NCI-H460 (cell line): ENCODE data around the gene ICAM4. TPM values are rescaled to one million over a fixed set of nuclear protein-coding genes. Genes with fewer than 3 reads are reported as not detected.
A peak's percentile ranks its signal among the peaks of the same experiment; 100 is the strongest.

Source experiments
- DNase-seq: peaks from one replicate; pipeline ENCODE4 v3.0.0-alpha.2; 2016; ENCODE audit warnings: low read depth; ENCODE audit errors: extremely low read depth
- total RNA-seq: library from RNA; depleted of rRNA; stranded (reverse); fragments of >200 nt; shearing (Covaris generic); gene quantifications from 2 replicates; pipeline ENCODE4 v1.2.3, GENCODE V29; 2014

Gene ICAM4
- total RNA-seq, 1 experiment from 2014 or later, result not detected

DNA sequence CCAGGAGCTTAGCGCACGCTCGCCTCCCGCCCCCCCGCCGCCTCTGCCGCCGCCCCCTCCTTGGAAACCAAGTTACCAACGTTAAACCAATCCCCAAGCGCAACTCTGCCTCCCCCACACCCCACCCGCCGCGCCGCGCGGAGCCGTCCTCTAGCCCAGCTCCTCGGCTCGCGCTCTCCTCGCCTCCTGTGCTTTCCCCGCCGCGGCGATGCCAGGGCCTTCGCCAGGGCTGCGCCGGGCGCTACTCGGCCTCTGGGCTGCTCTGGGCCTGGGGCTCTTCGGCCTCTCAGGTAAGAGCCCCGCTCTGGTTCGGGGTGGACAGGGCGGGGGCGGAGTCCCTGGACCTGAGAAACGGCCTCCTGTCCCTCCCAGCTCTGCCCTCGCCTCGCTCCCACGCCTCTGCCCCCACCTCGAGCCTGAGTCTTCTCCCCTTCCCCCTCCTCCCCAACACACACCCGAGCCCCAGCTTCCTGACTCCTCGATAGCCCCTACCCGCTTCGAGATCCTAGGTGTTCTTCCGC, 3.1 kb downstream of the ICAM4 start, which contains the start of gene ICAM5:
TSS of gene ICAM5 (plus strand) at position 117 of the 521 bp plus-strand sequence. CDS start at position 209, 92 bp downstream.
- no peak for DNase-seq

GRCh38 chr19:10290357-10290875, 3.7 kb downstream of the ICAM4 start:
- DNase-seq, result no peak

DNA sequence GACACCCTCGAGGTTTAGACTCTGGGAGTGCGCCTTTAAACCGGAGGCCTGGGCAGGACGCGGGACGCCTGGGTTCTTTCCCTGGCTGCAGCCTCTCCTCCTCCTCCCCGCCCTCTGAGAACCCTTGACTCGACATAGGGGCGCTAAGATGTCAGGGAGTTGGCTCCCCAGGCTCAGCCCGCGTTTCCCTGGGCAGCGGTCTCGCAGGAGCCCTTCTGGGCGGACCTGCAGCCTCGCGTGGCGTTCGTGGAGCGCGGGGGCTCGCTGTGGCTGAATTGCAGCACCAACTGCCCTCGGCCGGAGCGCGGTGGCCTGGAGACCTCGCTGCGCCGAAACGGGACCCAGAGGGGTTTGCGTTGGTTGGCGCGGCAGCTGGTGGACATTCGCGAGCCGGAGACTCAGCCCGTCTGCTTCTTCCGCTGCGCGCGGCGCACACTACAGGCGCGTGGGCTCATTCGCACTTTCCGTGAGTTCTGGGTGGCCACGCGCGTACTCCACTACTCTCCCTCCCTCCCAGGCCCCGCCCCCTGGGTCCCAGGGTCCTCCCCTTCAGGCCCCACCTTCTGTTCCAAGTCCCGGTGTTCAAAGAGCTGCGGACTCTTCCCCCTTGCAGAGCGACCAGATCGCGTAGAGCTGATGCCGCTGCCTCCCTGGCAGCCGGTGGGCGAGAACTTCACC, 4.3 kb downstream of the ICAM4 start:
- no peak for DNase-seq

GRCh38 chr19:10291554-10292205, 4.9 kb downstream of the ICAM4 start:
- no peak for DNase-seq

DNA sequence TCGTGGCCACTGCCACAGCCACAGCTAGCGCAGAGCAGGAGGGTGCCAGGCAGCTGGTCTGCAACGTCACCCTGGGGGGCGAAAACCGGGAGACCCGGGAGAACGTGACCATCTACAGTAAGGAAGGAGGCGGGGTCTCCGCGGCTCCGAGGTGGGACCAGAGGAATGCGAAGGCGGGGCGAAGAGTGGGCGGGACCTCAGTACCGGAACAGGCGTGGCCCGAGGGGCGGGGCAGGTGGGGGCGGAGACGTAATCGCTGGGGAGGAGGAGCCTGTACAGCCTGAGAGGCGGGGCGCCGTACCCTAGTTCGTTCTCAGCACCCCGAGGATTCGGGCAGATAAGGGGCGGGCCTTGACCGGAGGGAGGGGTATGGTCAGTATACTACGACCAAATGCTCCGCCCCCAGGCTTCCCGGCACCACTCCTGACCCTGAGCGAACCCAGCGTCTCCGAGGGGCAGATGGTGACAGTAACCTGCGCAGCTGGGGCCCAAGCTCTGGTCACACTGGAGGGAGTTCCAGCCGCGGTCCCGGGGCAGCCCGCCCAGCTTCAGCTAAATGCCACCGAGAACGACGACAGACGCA, 5.5 kb downstream of the ICAM4 start:
- DNase-seq, result no peak

DNA sequence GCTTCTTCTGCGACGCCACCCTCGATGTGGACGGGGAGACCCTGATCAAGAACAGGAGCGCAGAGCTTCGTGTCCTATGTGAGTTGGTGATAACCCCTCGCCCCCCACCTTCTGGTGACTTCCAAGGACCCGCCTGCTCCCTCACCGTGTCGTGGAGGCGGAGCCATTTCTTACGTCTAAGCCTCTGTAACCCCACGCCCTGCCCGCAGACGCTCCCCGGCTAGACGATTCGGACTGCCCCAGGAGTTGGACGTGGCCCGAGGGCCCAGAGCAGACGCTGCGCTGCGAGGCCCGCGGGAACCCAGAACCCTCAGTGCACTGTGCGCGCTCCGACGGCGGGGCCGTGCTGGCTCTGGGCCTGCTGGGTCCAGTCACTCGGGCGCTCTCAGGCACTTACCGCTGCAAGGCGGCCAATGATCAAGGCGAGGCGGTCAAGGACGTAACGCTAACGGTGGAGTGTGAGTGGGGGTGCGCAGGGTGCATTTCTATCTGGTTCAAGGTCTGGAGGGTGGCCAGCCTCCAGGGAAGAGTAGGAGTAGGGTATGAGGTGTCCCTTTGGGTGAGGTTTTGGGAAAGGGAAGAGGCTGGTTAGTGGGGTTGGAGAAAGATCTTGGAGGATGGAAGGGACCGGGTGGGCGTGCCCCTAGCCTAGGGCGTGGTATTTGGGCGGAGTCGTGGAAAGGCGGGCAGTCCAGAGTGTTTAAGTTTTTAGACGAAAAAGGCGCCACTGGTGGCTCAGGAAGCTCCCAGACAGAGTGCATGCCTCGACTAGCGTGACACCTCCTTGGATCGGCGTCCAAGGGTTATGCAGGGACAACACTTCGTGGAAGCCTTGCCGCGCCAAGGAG, 6.3 kb downstream of the ICAM4 start:
- no peak for DNase-seq

- no peak for DNase-seq
These were observed 7.0 kb downstream of the ICAM4 start for GRCh38 chr19:10293637-10294367.

DNA sequence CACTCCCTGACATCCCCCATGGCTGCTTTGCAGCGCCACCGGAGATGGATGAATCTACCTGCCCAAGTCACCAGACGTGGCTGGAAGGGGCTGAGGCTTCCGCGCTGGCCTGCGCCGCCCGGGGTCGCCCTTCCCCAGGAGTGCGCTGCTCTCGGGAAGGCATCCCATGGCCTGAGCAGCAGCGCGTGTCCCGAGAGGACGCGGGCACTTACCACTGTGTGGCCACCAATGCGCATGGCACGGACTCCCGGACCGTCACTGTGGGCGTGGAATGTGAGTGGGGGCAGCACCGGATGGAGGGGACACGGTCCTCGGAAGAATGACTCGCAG, 7.6 kb downstream of the ICAM4 start:
- DNase-seq, result no peak

- no peak for DNase-seq
These were observed 8.6 kb downstream of the ICAM4 start for GRCh38 chr19:10295305-10295846.

DNA sequence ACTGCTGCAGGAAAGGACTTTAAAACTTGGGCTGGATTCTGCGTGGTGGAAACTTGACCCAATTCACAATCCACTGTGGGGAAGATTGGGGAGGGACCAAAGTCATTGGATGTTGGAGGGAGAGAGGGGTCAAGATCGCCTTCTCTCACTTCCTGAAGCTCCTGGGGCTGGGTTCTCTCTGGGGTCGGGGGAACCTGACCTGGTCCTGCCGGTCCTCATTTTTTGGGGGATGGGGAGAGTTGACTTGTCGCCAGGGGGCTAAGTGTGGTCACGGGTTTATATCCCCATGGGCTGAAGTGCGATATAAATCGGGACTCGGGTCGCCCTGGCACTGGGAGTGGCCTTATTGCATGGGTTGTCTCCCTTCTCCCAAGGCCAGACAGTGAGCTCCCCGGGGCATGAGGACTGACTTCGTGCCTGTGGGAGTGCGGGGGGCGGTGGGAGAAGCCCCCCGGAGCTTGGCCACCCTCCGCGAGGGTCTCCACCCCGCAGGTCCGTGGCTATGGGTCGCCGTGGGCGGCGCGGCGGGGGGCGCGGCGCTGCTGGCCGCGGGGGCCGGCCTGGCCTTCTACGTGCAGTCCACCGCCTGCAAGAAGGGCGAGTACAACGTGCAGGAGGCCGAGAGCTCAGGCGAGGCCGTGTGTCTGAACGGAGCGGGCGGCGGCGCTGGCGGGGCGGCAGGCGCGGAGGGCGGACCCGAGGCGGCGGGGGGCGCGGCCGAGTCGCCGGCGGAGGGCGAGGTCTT, 9.3 kb downstream of the ICAM4 start:
- no peak for DNase-seq

DNA sequence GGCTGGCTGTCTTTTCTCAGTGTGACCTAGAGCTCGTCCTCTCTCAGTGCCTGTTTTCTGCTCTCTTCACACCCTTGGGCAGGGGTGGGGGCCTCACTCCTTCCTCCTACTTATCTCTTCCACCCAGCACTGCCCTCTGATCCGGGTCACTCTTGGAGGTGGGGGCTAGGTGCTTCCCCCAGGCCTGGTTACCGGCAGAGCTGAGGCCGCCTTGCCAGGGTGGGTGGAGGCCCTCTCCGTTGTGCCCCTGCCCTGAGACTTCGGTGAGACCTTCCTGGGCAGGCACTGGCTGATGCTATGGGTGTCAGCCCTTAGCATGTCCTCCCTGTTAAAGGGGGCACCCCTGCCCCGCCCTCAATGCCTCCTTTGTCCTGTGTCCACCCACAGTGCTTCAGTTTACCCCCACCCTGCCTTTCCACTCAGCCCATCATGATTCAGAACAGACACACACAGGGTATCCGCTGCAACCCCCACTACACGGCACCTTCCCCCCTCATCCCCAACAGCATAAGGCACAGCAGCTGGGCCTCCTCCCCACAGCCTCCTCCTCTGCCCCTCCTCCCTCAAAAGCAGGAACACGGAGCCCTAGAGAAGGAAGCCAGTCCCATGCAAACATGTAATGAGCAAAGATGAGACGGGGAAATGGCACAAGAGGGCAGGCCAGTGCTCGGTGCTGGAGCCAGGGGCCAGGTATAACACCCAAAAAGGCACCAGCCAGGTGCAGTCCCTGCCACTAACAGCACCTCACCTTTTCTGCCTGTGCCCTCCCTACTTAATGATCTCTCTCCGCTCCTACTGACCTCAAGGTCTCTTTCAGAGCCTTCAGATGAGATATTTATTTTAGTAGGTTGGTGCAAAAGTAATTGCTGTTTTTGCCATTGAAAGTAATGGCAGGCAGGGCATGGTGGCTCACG, 13.0 kb downstream of the ICAM4 start:
- no peak for DNase-seq

GRCh38 chr19:10305139-10305806, 18.5 kb downstream of the ICAM4 start:
- DNase-seq, result no peak

DNA sequence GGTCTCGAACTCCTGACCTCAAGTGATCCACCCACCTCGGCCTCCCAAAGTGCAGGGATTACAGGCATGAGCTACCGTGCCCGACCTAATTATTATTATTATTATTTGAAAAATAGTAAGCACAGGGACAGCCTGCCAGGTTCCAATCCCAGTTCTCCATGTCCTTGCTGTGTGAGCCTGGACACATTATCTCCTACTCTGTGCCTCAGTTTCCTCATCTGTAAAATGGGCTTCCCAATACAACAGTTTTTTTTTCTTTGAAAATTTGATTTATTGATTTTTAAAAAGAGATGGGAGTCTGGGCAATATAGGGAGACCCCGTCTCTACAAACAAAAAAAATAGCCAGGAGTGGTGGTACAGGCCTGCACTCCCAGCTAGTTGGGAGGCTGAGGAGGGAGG, 19.6 kb downstream of the ICAM4 start:
- DNase-seq, result no peak

DNA sequence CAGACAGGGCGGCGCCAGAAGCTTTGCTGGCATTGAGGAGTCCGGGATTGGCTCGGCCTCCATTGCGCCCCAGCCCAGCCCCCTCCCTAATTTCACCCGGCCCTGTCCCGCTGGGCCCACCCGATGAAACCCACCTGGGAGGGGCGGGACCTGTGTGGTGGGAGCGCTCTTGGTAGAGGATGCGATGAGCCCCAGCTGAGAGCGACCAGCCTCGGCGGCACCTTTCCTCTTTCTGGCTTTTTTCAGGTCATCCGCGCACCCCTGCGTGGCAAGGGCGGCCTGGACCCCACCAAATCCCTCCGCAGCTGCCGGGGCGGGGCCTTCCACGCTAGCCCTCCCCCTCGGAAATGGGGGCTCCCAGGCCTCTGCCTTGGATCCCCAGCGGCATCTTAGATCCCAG, 22.7 kb downstream of the ICAM4 start, which contains the start of gene ZGLP1:
TSS of gene ZGLP1 (minus strand) at position 393 of the 400 bp plus-strand sequence.
- no peak for DNase-seq

DNA sequence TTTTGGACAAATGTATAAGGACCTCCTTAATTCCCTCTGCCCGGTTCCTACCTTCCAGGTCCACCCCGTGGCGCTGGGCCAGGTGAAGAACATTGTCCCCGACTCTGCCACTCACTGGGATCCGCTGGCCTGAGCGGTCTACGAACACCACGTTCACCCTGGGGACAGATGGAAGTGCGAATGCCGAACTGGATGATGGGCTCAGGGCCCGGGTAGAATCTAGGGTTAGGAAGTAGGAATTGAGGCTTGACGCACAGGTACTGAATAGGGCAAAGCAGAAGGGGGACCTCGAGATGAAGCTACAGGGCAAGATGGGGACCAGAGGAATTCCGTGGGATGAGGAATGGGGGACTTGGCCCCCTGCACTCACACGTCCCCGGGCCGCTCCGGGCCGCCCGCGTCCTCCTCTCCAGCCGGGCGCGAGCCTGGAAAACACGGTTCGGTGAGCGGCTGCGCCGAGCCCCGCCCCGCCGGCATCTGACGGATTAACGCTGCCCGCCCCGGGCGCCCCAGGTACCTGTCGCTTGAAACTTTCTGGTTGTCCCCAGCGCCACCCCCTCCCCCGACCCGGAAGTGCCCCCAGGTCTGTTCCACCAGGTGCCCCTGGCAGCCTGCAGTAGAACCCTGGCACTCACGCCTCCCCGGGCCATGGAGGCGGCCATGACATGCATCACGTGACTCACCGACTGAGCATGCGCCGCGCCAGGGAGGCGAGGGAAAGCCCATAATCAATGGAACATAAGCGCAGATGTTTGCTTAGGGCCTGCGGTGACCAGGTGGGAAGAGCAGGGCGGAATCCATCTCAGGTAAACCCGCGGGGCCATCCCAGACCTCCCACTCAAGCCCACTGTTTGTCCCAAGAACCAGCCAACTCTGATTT, 28.8 kb downstream of the ICAM4 start, which contains the start of gene FDX2:
TSS of gene FDX2 (minus strand) at position 681 of the 880 bp plus-strand sequence. CDS start at position 662, 19 bp downstream.
- peak; percentile 64 for DNase-seq
